ENCODE data around the gene CCDC124.
A peak's percentile ranks its signal among the peaks of the same experiment; 100 is the strongest.

DNA sequence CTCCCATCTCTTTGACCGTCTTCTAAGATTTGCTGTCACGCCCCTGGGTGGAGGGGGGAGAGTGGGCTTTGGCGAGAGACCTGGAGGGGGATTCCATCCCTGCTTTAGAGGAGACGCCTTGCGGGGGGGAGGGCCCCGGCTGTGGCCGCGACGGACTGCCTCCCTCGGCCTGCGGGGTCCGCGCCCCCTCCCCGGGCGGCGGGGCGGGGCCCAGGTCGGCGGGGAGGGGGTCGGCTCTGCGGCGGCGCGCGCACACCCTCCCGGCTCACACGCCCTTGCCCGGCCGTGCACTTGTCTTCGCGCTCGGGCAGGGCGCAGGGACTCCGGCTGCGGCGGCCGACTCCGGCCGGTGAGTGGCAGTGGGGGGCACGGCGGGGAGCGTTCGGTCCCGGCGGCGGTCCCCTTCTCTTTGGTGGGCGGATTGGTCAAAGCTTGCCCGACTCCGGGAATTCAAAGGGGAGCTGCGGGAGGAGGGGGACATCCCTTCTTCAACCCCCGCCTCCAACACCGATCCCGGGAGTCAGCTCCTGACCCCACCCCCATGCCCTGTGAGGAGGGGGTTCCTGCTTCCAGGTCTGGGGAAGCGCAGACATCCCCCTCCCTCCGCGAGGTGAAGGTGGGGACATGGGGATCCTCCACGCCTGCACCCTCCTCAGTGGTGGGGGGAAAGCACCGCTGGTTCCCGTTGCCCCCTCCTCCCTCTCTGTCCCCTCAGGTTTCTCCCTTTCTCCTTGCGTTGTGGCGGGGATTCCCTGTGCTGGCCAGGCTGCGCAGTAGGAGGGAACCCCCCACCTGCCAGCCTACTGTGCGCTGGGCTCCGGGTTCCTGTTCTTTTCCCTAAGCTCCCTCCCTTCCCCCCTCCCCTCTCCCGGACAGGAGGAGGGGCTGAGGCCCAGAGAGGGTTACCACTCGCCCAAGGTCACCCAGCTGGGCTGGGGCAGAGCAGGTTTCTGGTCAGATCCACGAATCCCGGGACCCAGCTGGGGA lies 19.5 kb downstream of the CCDC124 start:
- TF ChIP-seq, protein P1, sequence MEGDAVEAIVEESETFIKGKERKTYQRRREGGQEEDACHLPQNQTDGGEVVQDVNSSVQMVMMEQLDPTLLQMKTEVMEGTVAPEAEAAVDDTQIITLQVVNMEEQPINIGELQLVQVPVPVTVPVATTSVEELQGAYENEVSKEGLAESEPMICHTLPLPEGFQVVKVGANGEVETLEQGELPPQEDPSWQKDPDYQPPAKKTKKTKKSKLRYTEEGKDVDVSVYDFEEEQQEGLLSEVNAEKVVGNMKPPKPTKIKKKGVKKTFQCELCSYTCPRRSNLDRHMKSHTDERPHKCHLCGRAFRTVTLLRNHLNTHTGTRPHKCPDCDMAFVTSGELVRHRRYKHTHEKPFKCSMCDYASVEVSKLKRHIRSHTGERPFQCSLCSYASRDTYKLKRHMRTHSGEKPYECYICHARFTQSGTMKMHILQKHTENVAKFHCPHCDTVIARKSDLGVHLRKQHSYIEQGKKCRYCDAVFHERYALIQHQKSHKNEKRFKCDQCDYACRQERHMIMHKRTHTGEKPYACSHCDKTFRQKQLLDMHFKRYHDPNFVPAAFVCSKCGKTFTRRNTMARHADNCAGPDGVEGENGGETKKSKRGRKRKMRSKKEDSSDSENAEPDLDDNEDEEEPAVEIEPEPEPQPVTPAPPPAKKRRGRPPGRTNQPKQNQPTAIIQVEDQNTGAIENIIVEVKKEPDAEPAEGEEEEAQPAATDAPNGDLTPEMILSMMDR (IDR thresholded peaks at IDR 0.05; ENCODE audit: insufficient read depth, low read depth, low read length), result no peak
- TF ChIP-seq EZH2 (IDR thresholded peaks at IDR 0.05; ENCODE audit: insufficient read depth, low read length), result peak; percentile 87
